Measurements from ENCODE around the gene MAN2B1. TPM values are rescaled to one million over a fixed set of nuclear protein-coding genes. Genes with fewer than 3 reads are reported as not detected.
A peak's percentile ranks its signal among the peaks of the same experiment; 100 is the strongest.
"Not testable (repeated sequence)": the region's sequence is repeated elsewhere in the genome, so short reads cannot be mapped to it uniquely, and the experiment has no call there.

The MAN2B1 gene
- total RNA-seq, 1 donor from 2014 or later = 98.4 TPM

GRCh38 chr19:12646551-12646950 is 20.0 kb downstream of the MAN2B1 start:
- TF ChIP-seq CTCF (IDR thresholded peaks at IDR 0.05; ENCODE audit: unreplicated experiment) = no peak
- no peak overlapping the region for H3K27ac Mint-ChIP-seq (ENCODE audit: unreplicated experiment)
- H3K9me3 Mint-ChIP-seq (ENCODE audit: unreplicated experiment) = no peaks in the 10 kb centered on the region
- H3K4me1 Mint-ChIP-seq (ENCODE audit: unreplicated experiment) = no peaks in the 10 kb centered on the region
- DNase-seq (ENCODE audit: low spot score) = no peak
- H3K27me3 Mint-ChIP-seq (ENCODE audit: unreplicated experiment) = peaks cover 15% of the 10 kb centered on the region
- H3K4me3 Mint-ChIP-seq (ENCODE audit: unreplicated experiment) = no peak overlapping the region
- H3K36me3 Mint-ChIP-seq (ENCODE audit: low read depth, unreplicated experiment) = peaks cover 11% of the 10 kb centered on the region

- H3K27ac Mint-ChIP-seq (ENCODE audit: unreplicated experiment); H3K4me3 Mint-ChIP-seq (ENCODE audit: unreplicated experiment); H3K9me3 Mint-ChIP-seq (ENCODE audit: unreplicated experiment); DNase-seq (ENCODE audit: low spot score); H3K36me3 Mint-ChIP-seq (ENCODE audit: low read depth, unreplicated experiment); H3K4me1 Mint-ChIP-seq (ENCODE audit: unreplicated experiment): not testable (repeated sequence)
- H3K27me3 Mint-ChIP-seq (ENCODE audit: unreplicated experiment) = peaks cover 19% of the 10 kb centered on the region
These were observed 22.8 kb downstream of the MAN2B1 start for GRCh38 chr19:12643716-12644115.

- Mint-ChIP-seq H3K27ac (ENCODE audit: unreplicated experiment) (no peak overlapping the region), H3K27me3 (ENCODE audit: unreplicated experiment) (peaks cover 18% of the 10 kb centered on the region), H3K4me1 (ENCODE audit: unreplicated experiment) (peaks cover 5% of the 10 kb centered on the region), H3K4me3 (ENCODE audit: unreplicated experiment) (no peak overlapping the region), H3K9me3 (ENCODE audit: unreplicated experiment) (no peaks in the 10 kb centered on the region), H3K36me3 (ENCODE audit: low read depth, unreplicated experiment) (peaks cover 7% of the 10 kb centered on the region)
- no peak for TF ChIP-seq CTCF (IDR thresholded peaks at IDR 0.05; ENCODE audit: unreplicated experiment)
- DNase-seq (ENCODE audit: low spot score) = no peak
These were observed 24.0 kb downstream of the MAN2B1 start for GRCh38 chr19:12642506-12642905.

- no peak for DNase-seq (ENCODE audit: low spot score)
- H3K4me3 Mint-ChIP-seq (ENCODE audit: unreplicated experiment) = no peak overlapping the region
- peaks cover 17% of the 10 kb centered on the region for H3K27me3 Mint-ChIP-seq (ENCODE audit: unreplicated experiment)
- H3K4me1 Mint-ChIP-seq (ENCODE audit: unreplicated experiment) = peaks cover 12% of the 10 kb centered on the region
- H3K36me3 Mint-ChIP-seq (ENCODE audit: low read depth, unreplicated experiment) = no peaks in the 10 kb centered on the region
- no peak overlapping the region for H3K27ac Mint-ChIP-seq (ENCODE audit: unreplicated experiment)
- no peak for TF ChIP-seq CTCF (IDR thresholded peaks at IDR 0.05; ENCODE audit: unreplicated experiment)
- H3K9me3 Mint-ChIP-seq (ENCODE audit: unreplicated experiment) = no peaks in the 10 kb centered on the region
These were observed 25.1 kb downstream of the MAN2B1 start for GRCh38 chr19:12641456-12641855.

- peak overlapping the region; percentile 36 for H3K27ac Mint-ChIP-seq (ENCODE audit: unreplicated experiment)
- H3K27me3 Mint-ChIP-seq (ENCODE audit: unreplicated experiment) = peaks cover 12% of the 10 kb centered on the region
- no peaks in the 10 kb centered on the region for H3K9me3 Mint-ChIP-seq (ENCODE audit: unreplicated experiment)
- peaks cover 12% of the 10 kb centered on the region for H3K4me1 Mint-ChIP-seq (ENCODE audit: unreplicated experiment)
- peak overlapping the region; percentile 84 for H3K4me3 Mint-ChIP-seq (ENCODE audit: unreplicated experiment)
- peak; percentile 67 for TF ChIP-seq CTCF (IDR thresholded peaks at IDR 0.05; ENCODE audit: unreplicated experiment)
- peak; percentile 86 for DNase-seq (ENCODE audit: low spot score)
- no peaks in the 10 kb centered on the region for H3K36me3 Mint-ChIP-seq (ENCODE audit: low read depth, unreplicated experiment)
These were observed 26.5 kb downstream of the MAN2B1 start for GRCh38 chr19:12639901-12640613.

Data from endothelial cell (in vitro differentiated cells).